ENCODE measurements around the gene DLGAP1. TPM values are rescaled to one million over a fixed set of nuclear protein-coding genes. Genes with fewer than 3 reads are reported as not detected.

DLGAP1 gene
- total and polyA plus RNA-seq, 2 of the 4 experiments (the other 2 are of a cell fraction): under 0.01 to 0.09 TPM

DNA sequence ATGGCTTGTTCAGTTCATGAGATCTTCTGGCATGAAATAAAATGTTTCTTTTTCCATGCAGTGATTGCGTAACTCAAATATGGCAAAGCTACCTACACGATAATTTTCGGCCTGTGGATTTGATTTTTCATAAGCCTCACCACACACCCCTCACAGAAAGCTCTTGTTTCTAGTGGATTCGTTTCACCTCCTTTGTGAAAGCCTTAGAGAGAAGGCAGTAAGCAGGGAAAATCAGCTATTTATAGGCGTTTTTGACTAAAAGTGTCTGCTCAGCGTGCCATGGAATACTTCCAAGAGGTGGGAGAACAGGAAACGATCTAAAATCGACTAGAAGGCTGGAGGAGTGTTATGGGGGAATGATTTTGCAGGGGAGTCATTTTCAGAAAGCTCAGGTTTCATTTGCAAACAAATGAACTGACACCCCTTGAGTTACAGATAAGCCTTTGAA lies 587.2 kb downstream of the DLGAP1 start:
- ChIA-PET CTCF (interaction anchor here (0.8 to 2.3 kb wide), 2 partner anchors 97 to 164 kb away, joined by 4 to 11 read pairs; no protein-coding TSS in a partner anchor), POLR2A (ENCODE audit: unreplicated experiment) (interaction anchor here (0.6 kb wide), 1 partner anchor 96 kb away, joined by 3 read pairs; no protein-coding TSS in a partner anchor)
- Histone ChIP-seq H2BK5ac (ENCODE audit: low read depth, low read length, poor library complexity, severe bottlenecking) (no peak overlapping the region), H3K4me1 (ENCODE audit: control insufficient read depth, insufficient read depth, low read length) (no peaks in the 10 kb centered on the region), H2BK15ac (ENCODE audit: low read depth, low read length) (no peak overlapping the region), H2AK5ac (ENCODE audit: low read depth, low read length) (no peak overlapping the region), H3K56ac (ENCODE audit: extremely low read depth, insufficient read depth, low read length) (no peak overlapping the region), H3K9me1 (ENCODE audit: insufficient read depth, low read length) (no peaks in the 10 kb centered on the region), H3K27ac (ENCODE audit: insufficient read depth, low read length) (no peak overlapping the region), H3K23ac (ENCODE audit: low read depth, low read length) (no peak overlapping the region), H3K4ac (ENCODE audit: low read depth, low read length) (no peak overlapping the region), H2AFZ (replicated peaks; ENCODE audit: low read length, poor library complexity) (no peak overlapping the region), H3K14ac (replicated peaks; ENCODE audit: low read depth, low read length) (no peak overlapping the region), H3K9me3 (ENCODE audit: control insufficient read depth, insufficient read depth, low read length) (no peaks in the 10 kb centered on the region), H4K20me1 (ENCODE audit: insufficient read depth, low read length) (no peaks in the 10 kb centered on the region), H3K27me3 (ENCODE audit: control insufficient read depth, insufficient read depth, low read length) (peaks cover 1% of the 10 kb centered on the region; the same call in 1 of the 2 replicates), H3K4me3 (ENCODE audit: insufficient read depth, low read depth, low read length) (no peak overlapping the region), H2BK20ac (ENCODE audit: low read depth, low read length) (no peak overlapping the region), H4K91ac (ENCODE audit: insufficient read depth, low read depth, low read length) (no peak overlapping the region; the same call in 1 of the 2 replicates), H3K9ac (ENCODE audit: low read depth, low read length) (no peak overlapping the region), H2BK120ac (ENCODE audit: low read depth, low read length) (no peak overlapping the region), H4K5ac (ENCODE audit: low read depth, low read length) (peak overlapping the region; percentile 87; the same call in 1 of the 2 replicates), H3K18ac (ENCODE audit: low read depth, low read length) (peak overlapping the region; percentile 47; the same call in 1 of the 2 replicates), H3K36me3 (ENCODE audit: control insufficient read depth, insufficient read depth, low read length) (no peaks in the 10 kb centered on the region), H4K8ac (ENCODE audit: low read depth in 2 of 2, low read length in 2 of 2) (peak overlapping the region; percentile 12 to 35; a peak in 2 of 4 replicates), H3K79me1 (ENCODE audit: low read depth in 1 of 2, low read length in 2 of 2) (no peaks in the 10 kb centered on the region), H2AK9ac (replicated peaks; ENCODE audit: low read depth, low read length, poor library complexity) (no peak overlapping the region), H3K4me2 (ENCODE audit: low read depth, low read length) (no peak overlapping the region)
- ATAC-seq (ENCODE audit: low read depth): no peak
- no peak for DNase-seq
- no TSS peak for BruUV-seq (replicated peaks)
- intact Hi-C loops (cut with micrococcal nuclease) (loop anchor here (5.0 kb wide), 1 partner anchor 276 kb away; no protein-coding TSS in a partner anchor), in situ Hi-C loops (cut with MboI; ENCODE audit: low sequenced_read_pairs) (loop anchor here (5.0 kb wide), 2 partner anchors 166 to 586 kb away; no protein-coding TSS in a partner anchor), dilution Hi-C loops (cut with HindIII; ENCODE audit: low sequenced_read_pairs, unreplicated experiment) (no loop called here)
- TF ChIP-seq CEBPB (IDR thresholded peaks at IDR 0.05; ENCODE audit: low read depth, low read length): peak; percentile 96
- no peak for TF ChIP-seq MAZ (IDR thresholded peaks at IDR 0.05; ENCODE audit: borderline replicate concordance, low read depth, low read length)
- no peak for TF ChIP-seq BHLHE40 (IDR thresholded peaks at IDR 0.05; ENCODE audit: low read depth, low read length)
- 27% methylated on average over 2 of the region's 8 CpGs; no CpG with 5 or more reads in 1 of the 2 experiments for WGBS, 2 experiments (ENCODE audit: extremely low coverage in 2 of 2, insufficient read length in 1 of 2)
